GM12878 (cell line): ENCODE results near the gene LMF1. TPM values are rescaled to one million over a fixed set of nuclear protein-coding genes. Genes with fewer than 3 reads are reported as not detected.

Experiments
- ATAC-seq: fragments of 200-7000 bp; cut with Tn5 transposase; 3 replicates; pipeline ENCODE4 v1.9.1; 2020; ENCODE audit warnings: mild to moderate bottlenecking, moderate library complexity
- BruUV-seq: library from RNA; stranded (reverse); fragments of 400-500 nt; replicated peaks from 2 replicates; lab custom pipeline; 2021; lab: Mats Ljungman, UMichigan
- CTCF ChIA-PET: fragments of 300-600 bp; sonication (Branson Sonifier 250); formaldehyde crosslinking; extraction: SDS; loops from one replicate; lab custom pipeline; 2021; ENCODE audit warnings: inconsistent platforms; lab: Yijun Ruan, JAX
- POLR2A ChIA-PET: fragments of 350-600 bp; formaldehyde crosslinking; extraction: SDS; loops from one replicate; lab custom pipeline; 2021; ENCODE audit warnings: inconsistent platforms; lab: Charles Lee
- RAD21 ChIA-PET: fragments of 300-600 bp; sonication (Branson Sonifier 250); formaldehyde crosslinking; loops from one replicate; lab custom pipeline; 2023; ENCODE audit warnings: antibody characterized with exemption; ENCODE audit not compliant: unreplicated experiment; lab: Charles Lee
- SMC1A ChIA-PET: fragments of 300-600 bp; sonication (Branson Sonifier 250); formaldehyde crosslinking; loops from one replicate; lab custom pipeline; 2023; ENCODE audit not compliant: unreplicated experiment, uncharacterized antibody; lab: Charles Lee
- DNase-seq: peaks from one replicate; pipeline ENCODE4 v3.0.0-alpha.2; 2011; ENCODE audit warnings: low read depth, low spot score
- FAIRE-seq: peaks from 3 replicates; lab custom pipeline; 2011; peaks lifted over from hg19 to GRCh38; lab: Jason Lieb, UNC
- H2AFZ ChIP-seq: 2 replicates; pipeline ENCODE4 v1.6.0; 2011; ENCODE audit warnings: low read depth, low read length, control low read depth; ENCODE audit not compliant: control insufficient read depth
- H3K27ac ChIP-seq: 2 replicates; pipeline ENCODE4 v1.5.1; 2011; ENCODE audit warnings: control low read depth; ENCODE audit not compliant: control insufficient read depth, insufficient read depth
- H3K27me3 ChIP-seq, 2 experiments: replicated peaks in 1 of 2; 2 replicates each; pipeline versions ENCODE4 v1.6.0 to v1.6.1; 2011; ENCODE audit warnings: low read length in 1 of 2; ENCODE audit not compliant: control insufficient read depth in 2 of 2, insufficient read depth in 2 of 2
- H3K36me3 ChIP-seq, 2 experiments: 2 replicates each; pipeline ENCODE4 v1.5.1; 2011; ENCODE audit warnings: low read length in 1 of 2; ENCODE audit not compliant: control insufficient read depth in 2 of 2, insufficient read depth in 2 of 2
- H3K4me1 ChIP-seq: 2 replicates; pipeline ENCODE4 v1.6.1; 2011; ENCODE audit warnings: mild to moderate bottlenecking, low read length, moderate library complexity, mixed read lengths; ENCODE audit not compliant: control insufficient read depth, insufficient read depth
- H3K4me2 ChIP-seq: 2 replicates; pipeline ENCODE4 v1.6.0; 2011; ENCODE audit warnings: control low read depth; ENCODE audit not compliant: control insufficient read depth, insufficient read depth
- H3K4me3 ChIP-seq: fragments of 200-600 bp; sonication (generic); 2 replicates; pipeline ENCODE4 v1.5.1; 2016
- H3K79me2 ChIP-seq: 2 replicates; pipeline ENCODE4 v1.6.0; 2011; ENCODE audit warnings: low read length; ENCODE audit not compliant: control insufficient read depth, insufficient read depth
- H3K9ac ChIP-seq: 2 replicates; pipeline ENCODE4 v1.8.0; 2011; ENCODE audit warnings: low read length, control low read depth, mixed read lengths; ENCODE audit not compliant: control insufficient read depth, insufficient read depth
- H3K9me3 ChIP-seq: replicated peaks from 3 replicates; pipeline ENCODE4 v1.5.1; 2011; ENCODE audit warnings: mild to moderate bottlenecking, low read length; ENCODE audit not compliant: control insufficient read depth, insufficient read depth
- H4K20me1 ChIP-seq: 2 replicates; pipeline ENCODE4 v1.6.0; 2011; ENCODE audit not compliant: control insufficient read depth, insufficient read depth
- BCL11A ChIP-seq: IDR thresholded peaks from 2 replicates; pipeline ENCODE4 v1.6.1; 2011; ENCODE audit warnings: low read depth, low read length
- BHLHE40 ChIP-seq, 2 experiments: fragments of 450-650 bp in 1 of 2; IDR thresholded peaks; 2 replicates each; pipeline ENCODE4 v1.6.1; 2011 to 2017; ENCODE audit warnings: low read depth in 2 of 2, borderline replicate concordance in 1 of 2, improper control_type of control experiment in 1 of 2, low read length in 1 of 2, mild to moderate bottlenecking in 1 of 2
- CREM ChIP-seq: IDR thresholded peaks from 2 replicates; pipeline ENCODE4 v1.6.1; 2014; ENCODE audit warnings: antibody characterized with exemption, low read depth
- KLF5 ChIP-seq: fragments of 450-650 bp; IDR thresholded peaks from 2 replicates; pipeline ENCODE4 v1.6.1; 2014; ENCODE audit warnings: mild to moderate bottlenecking; ENCODE audit not compliant: partially characterized antibody
- NR2C2 ChIP-seq: IDR thresholded peaks from 2 replicates; pipeline ENCODE4 v1.6.1; 2011; ENCODE audit warnings: borderline replicate concordance, low read depth; ENCODE audit not compliant: control insufficient read depth, insufficient read length
- NRF1 ChIP-seq: conservative IDR thresholded peaks from 2 replicates; pipeline ENCODE4 v1.6.1; 2011; ENCODE audit warnings: mild to moderate bottlenecking, low read depth, low read length, improper control_type of control experiment
- PAX8 ChIP-seq: fragments of 450-650 bp; IDR thresholded peaks from 2 replicates; pipeline ENCODE4 v1.6.1; 2017; ENCODE audit warnings: mild to moderate bottlenecking, moderate library complexity
- YY1 ChIP-seq: IDR thresholded peaks from 2 replicates; pipeline ENCODE4 v1.6.1; 2011; ENCODE audit warnings: low read depth, mild to moderate bottlenecking, low read length
- ZNF217 ChIP-seq: fragments of 450-650 bp; IDR thresholded peaks from 2 replicates; pipeline ENCODE4 v1.6.1; 2017; ENCODE audit warnings: antibody characterized with exemption, mild to moderate bottlenecking
- WGBS: methylation state at CpG from one replicate; pipeline ENCODE4 v1.1.6; 2016; ENCODE audit warnings: low lambda C conversion rate; ENCODE audit not compliant: insufficient replicate concordance, insufficient coverage; ENCODE audit errors: missing lambda C conversion rate; 5-methylcytosine and 5-hydroxymethylcytosine counted together
- in situ Hi-C: fragments of 300-500 bp; cut with MboI; formaldehyde crosslinking; loops from 9 replicates; pipeline ENCODE4 v1.14.3; 2018; ENCODE audit warnings: mixed read lengths
- intact Hi-C: fragments of 100-400 bp; cut with micrococcal nuclease; formaldehyde crosslinking; loops from one replicate; pipeline ENCODE4 v1.14.2; 2022; ENCODE audit not compliant: unreplicated experiment
- polyA plus RNA-seq, 11 experiments: library from polyadenylated mRNA; depleted of rRNA in 4 of 11; unstranded in 6 of 11; stranded (reverse) in 5 of 11; fragments of >200 nt; fragmentation: Nextera tagmentation in 4 of 11; fragmentation: Illumina TruSeq in 1 of 11; extraction: Ambion mirVana in 4 of 11; extraction: Trizol in 1 of 11; gene quantifications; 1 replicate in 1 of 11; 2 replicates in 10 of 11; pipeline versions ENCODE4 v1.2.1 to v1.2.3, GENCODE V29; 2011 to 2016; ENCODE audit warnings: inconsistent platforms in 2 of 11, missing spikeins in 2 of 11, low read depth in 1 of 11
- total RNA-seq, 4 experiments: library from RNA; depleted of rRNA in 3 of 4; stranded (reverse); fragments of >200 nt in 3 of 4; fragmentation: Illumina TruSeq in 1 of 4; extraction: Trizol in 1 of 4; gene quantifications; 2 replicates each; pipeline versions ENCODE4 v1.2.1 to v1.2.3, GENCODE V29; 2013 to 2021
- TF ChIP-seq, protein P1 (sequence below): fragments of 450-650 bp; IDR thresholded peaks from 2 replicates; pipeline ENCODE4 v1.6.1; 2017; ENCODE audit warnings: mild to moderate bottlenecking, moderate library complexity
- TF ChIP-seq, protein P2 (sequence below): IDR thresholded peaks from 2 replicates; pipeline ENCODE4 v1.6.1; 2011; ENCODE audit warnings: borderline replicate concordance, low read depth, mild to moderate bottlenecking, moderate library complexity, mixed read lengths, low read length; ENCODE audit not compliant: insufficient read depth; ENCODE audit errors: extremely low read length
- TF ChIP-seq, protein P3 (sequence below): fragments of 450-650 bp; IDR thresholded peaks from 2 replicates; pipeline ENCODE4 v1.6.1; 2016; ENCODE audit warnings: mild to moderate bottlenecking
- TF ChIP-seq, protein P4 (sequence below): fragments of 450-650 bp; IDR thresholded peaks from 2 replicates; pipeline ENCODE4 v1.6.1; 2017; ENCODE audit warnings: mild to moderate bottlenecking, low read depth, inconsistent platforms; ENCODE audit not compliant: poor library complexity, severe bottlenecking
- TF ChIP-seq, protein P5 (sequence below): fragments of 450-650 bp; IDR thresholded peaks from 2 replicates; pipeline ENCODE4 v1.6.1; 2016; ENCODE audit warnings: mild to moderate bottlenecking

LMF1 gene
- total and polyA plus RNA-seq, 10 of the 15 experiments (the other 5 are each of a cell fraction or from before 2014, with no cell fraction given) = 0.18 to 3.2 (median 1.4) TPM; not detected in 1

DNA sequence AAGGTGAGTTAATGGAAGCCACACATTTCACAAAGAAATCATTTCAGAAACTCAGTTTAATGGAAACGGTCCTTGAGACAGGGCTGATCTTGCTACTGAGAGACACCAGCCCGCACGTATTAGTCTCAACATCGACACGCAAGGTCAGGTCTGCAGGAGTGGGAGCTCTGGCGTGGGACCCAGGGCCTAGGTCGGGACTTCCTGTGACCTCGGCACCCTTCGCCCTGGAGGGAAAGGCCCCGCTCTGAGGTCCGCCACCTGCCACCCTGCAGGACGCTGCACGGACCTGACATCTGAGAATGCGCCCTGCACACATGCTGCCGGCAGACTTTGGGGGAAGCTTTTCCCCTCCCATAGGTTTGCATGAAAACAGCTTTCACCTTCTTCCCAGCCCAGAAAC lies 59.7 kb downstream of the LMF1 start:
- H3K27ac ChIP-seq = no peak overlapping the region
- ATAC-seq (no peak), DNase-seq (no peak), FAIRE-seq (no peak)
- intact Hi-C loops = no loop called here
- BruUV-seq = no TSS peak
- RAD21 ChIA-PET = no interaction called here
- H2AFZ ChIP-seq = no peak overlapping the region
- POLR2A ChIA-PET = no interaction called here
- H3K79me2 ChIP-seq = no peaks in the 10 kb centered on the region
- H3K9ac ChIP-seq = no peak overlapping the region
- no peak overlapping the region for H3K4me2 ChIP-seq
- H4K20me1 ChIP-seq = no peaks in the 10 kb centered on the region
- no peak overlapping the region for H3K4me3 ChIP-seq
- H3K9me3 ChIP-seq = no peaks in the 10 kb centered on the region; the same call in 2 of the 3 replicates
- WGBS = 68% methylated on average over 15 of the region's 15 CpGs
- no peaks in the 10 kb centered on the region for H3K27me3 ChIP-seq
- no peaks in the 10 kb centered on the region for H3K36me3 ChIP-seq
- in situ Hi-C loops = no loop called here
- SMC1A ChIA-PET = no interaction called here
- CTCF ChIA-PET = no interaction called here
- no peaks in the 10 kb centered on the region for H3K4me1 ChIP-seq
- TF ChIP-seq, protein P1, sequence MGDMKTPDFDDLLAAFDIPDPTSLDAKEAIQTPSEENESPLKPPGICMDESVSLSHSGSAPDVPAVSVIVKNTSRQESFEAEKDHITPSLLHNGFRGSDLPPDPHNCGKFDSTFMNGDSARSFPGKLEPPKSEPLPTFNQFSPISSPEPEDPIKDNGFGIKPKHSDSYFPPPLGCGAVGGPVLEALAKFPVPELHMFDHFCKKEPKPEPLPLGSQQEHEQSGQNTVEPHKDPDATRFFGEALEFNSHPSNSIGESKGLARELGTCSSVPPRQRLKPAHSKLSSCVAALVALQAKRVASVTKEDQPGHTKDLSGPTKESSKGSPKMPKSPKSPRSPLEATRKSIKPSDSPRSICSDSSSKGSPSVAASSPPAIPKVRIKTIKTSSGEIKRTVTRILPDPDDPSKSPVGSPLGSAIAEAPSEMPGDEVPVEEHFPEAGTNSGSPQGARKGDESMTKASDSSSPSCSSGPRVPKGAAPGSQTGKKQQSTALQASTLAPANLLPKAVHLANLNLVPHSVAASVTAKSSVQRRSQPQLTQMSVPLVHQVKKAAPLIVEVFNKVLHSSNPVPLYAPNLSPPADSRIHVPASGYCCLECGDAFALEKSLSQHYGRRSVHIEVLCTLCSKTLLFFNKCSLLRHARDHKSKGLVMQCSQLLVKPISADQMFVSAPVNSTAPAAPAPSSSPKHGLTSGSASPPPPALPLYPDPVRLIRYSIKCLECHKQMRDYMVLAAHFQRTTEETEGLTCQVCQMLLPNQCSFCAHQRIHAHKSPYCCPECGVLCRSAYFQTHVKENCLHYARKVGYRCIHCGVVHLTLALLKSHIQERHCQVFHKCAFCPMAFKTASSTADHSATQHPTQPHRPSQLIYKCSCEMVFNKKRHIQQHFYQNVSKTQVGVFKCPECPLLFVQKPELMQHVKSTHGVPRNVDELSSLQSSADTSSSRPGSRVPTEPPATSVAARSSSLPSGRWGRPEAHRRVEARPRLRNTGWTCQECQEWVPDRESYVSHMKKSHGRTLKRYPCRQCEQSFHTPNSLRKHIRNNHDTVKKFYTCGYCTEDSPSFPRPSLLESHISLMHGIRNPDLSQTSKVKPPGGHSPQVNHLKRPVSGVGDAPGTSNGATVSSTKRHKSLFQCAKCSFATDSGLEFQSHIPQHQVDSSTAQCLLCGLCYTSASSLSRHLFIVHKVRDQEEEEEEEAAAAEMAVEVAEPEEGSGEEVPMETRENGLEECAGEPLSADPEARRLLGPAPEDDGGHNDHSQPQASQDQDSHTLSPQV = no peak
- TF ChIP-seq YY1 (no peak), PAX8 (no peak), NRF1 (no peak), BHLHE40 (IDR thresholded peaks at IDR 0.05; ENCODE audit: borderline replicate concordance in 1 of 2, low read depth in 2 of 2, low read length in 1 of 2) (no peak), BCL11A (no peak), CREM (no peak), NR2C2 (no peak), KLF5 (no peak), ZNF217 (no peak)
- TF ChIP-seq, protein P2, sequence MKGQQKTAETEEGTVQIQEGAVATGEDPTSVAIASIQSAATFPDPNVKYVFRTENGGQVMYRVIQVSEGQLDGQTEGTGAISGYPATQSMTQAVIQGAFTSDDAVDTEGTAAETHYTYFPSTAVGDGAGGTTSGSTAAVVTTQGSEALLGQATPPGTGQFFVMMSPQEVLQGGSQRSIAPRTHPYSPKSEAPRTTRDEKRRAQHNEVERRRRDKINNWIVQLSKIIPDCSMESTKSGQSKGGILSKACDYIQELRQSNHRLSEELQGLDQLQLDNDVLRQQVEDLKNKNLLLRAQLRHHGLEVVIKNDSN = no peak
- TF ChIP-seq, protein P3, sequence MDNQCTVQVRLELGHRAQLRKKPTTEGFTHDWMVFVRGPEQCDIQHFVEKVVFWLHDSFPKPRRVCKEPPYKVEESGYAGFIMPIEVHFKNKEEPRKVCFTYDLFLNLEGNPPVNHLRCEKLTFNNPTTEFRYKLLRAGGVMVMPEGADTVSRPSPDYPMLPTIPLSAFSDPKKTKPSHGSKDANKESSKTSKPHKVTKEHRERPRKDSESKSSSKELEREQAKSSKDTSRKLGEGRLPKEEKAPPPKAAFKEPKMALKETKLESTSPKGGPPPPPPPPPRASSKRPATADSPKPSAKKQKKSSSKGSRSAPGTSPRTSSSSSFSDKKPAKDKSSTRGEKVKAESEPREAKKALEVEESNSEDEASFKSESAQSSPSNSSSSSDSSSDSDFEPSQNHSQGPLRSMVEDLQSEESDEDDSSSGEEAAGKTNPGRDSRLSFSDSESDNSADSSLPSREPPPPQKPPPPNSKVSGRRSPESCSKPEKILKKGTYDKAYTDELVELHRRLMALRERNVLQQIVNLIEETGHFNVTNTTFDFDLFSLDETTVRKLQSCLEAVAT = no peak
- TF ChIP-seq, protein P4, sequence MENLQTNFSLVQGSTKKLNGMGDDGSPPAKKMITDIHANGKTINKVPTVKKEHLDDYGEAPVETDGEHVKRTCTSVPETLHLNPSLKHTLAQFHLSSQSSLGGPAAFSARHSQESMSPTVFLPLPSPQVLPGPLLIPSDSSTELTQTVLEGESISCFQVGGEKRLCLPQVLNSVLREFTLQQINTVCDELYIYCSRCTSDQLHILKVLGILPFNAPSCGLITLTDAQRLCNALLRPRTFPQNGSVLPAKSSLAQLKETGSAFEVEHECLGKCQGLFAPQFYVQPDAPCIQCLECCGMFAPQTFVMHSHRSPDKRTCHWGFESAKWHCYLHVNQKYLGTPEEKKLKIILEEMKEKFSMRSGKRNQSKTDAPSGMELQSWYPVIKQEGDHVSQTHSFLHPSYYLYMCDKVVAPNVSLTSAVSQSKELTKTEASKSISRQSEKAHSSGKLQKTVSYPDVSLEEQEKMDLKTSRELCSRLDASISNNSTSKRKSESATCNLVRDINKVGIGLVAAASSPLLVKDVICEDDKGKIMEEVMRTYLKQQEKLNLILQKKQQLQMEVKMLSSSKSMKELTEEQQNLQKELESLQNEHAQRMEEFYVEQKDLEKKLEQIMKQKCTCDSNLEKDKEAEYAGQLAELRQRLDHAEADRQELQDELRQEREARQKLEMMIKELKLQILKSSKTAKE = no peak
- TF ChIP-seq, protein P5, sequence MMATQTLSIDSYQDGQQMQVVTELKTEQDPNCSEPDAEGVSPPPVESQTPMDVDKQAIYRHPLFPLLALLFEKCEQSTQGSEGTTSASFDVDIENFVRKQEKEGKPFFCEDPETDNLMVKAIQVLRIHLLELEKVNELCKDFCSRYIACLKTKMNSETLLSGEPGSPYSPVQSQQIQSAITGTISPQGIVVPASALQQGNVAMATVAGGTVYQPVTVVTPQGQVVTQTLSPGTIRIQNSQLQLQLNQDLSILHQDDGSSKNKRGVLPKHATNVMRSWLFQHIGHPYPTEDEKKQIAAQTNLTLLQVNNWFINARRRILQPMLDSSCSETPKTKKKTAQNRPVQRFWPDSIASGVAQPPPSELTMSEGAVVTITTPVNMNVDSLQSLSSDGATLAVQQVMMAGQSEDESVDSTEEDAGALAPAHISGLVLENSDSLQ = no peak
